RWPE1 (cell line): ENCODE data around the gene FAHD2A.

Experiments
- CTCF ChIA-PET: fragments of 350-600 bp; sonication (Branson Sonifier 250); formaldehyde crosslinking; extraction: SDS; loops from one replicate; lab custom pipeline; 2021; lab: Yijun Ruan, JAX
- POLR2A ChIA-PET: fragments of 400-600 bp; formaldehyde crosslinking; extraction: SDS; loops from one replicate; lab custom pipeline; 2020; ENCODE audit warnings: antibody characterized with exemption; ENCODE audit not compliant: low non-redundant PET; lab: Yijun Ruan, JAX
- DNase-seq: peaks from one replicate; pipeline ENCODE4 v3.0.0; 2012; ENCODE audit warnings: low spot score
- H3K27ac ChIP-seq: fragments of 450-650 bp; 2 replicates; pipeline ENCODE4 v1.5.1; 2017
- CTCF ChIP-seq: fragments of 450-650 bp; conservative IDR thresholded peaks from 2 replicates; pipeline ENCODE4 v1.5.1; 2017; ENCODE audit warnings: low read depth, mild to moderate bottlenecking

The FAHD2A gene

GRCh38 chr2:95389245-95390119, 13.0 kb upstream of the FAHD2A start:
- ChIA-PET POLR2A (no interaction called here), CTCF (interaction anchor here (0.5 to 1.2 kb wide), 9 partner anchors 8 to 688 kb away, joined by 3 to 8 read pairs (median 3); no protein-coding TSS in a partner anchor)
- TF ChIP-seq CTCF: peak; percentile 79
- H3K27ac ChIP-seq: no peak overlapping the region
- peak; percentile 59 for DNase-seq

GRCh38 chr2:95390272-95390880, 12.1 kb upstream of the FAHD2A start:
- ChIA-PET CTCF (no interaction called here), POLR2A (no interaction called here)
- no peak for DNase-seq

GRCh38 chr2:95390881-95391321, 11.6 kb upstream of the FAHD2A start:
- no peak for TF ChIP-seq CTCF
- CTCF ChIA-PET: no interaction called here
- no peak overlapping the region for H3K27ac ChIP-seq
- POLR2A ChIA-PET: no interaction called here
- DNase-seq: no peak

More at GRCh38 chr2:95390272-95390880, 12.1 kb upstream of the FAHD2A start:
- H3K27ac ChIP-seq: no peak overlapping the region
- no peak for TF ChIP-seq CTCF

- no peak for DNase-seq
- TF ChIP-seq CTCF: no peak
- H3K27ac ChIP-seq: no peak overlapping the region
- ChIA-PET CTCF (interaction anchor here (0.7 kb wide), 1 partner anchor 37 kb away, joined by 3 read pairs; no protein-coding TSS in a partner anchor), POLR2A (no interaction called here)
Observed at GRCh38 chr2:95391641-95392310, 10.7 kb upstream of the FAHD2A start.

- H3K27ac ChIP-seq: no peak overlapping the region
- no peak for TF ChIP-seq CTCF
- POLR2A ChIA-PET: no interaction called here
- DNase-seq: no peak
- CTCF ChIA-PET: interaction anchor here (0.7 to 1.0 kb wide), 2 partner anchors 38 to 47 kb away, joined by 3 to 6 read pairs; no protein-coding TSS in a partner anchor
Observed at GRCh38 chr2:95392320-95392719, 10.2 kb upstream of the FAHD2A start.
